ENCODE measurements around the gene EPDR1.

Gene EPDR1

GRCh38 chr7:37974711-37975110, 54.3 kb downstream of the EPDR1 start:
- FAIRE-seq (no peak), DNase-seq (ENCODE audit: insufficient read length, low spot score) (no peak)
- no peak for TF ChIP-seq CTCF (IDR thresholded peaks at IDR 0.05; ENCODE audit: insufficient read depth, missing control alignments)

GRCh38 chr7:37977243-37977642, 56.8 kb downstream of the EPDR1 start:
- TF ChIP-seq CTCF (IDR thresholded peaks at IDR 0.05; ENCODE audit: insufficient read depth, missing control alignments) = no peak
- DNase-seq (ENCODE audit: insufficient read length, low spot score) (no peak), FAIRE-seq (no peak)

GRCh38 chr7:37981664-37982063, 61.2 kb downstream of the EPDR1 start:
- FAIRE-seq (no peak), DNase-seq (ENCODE audit: insufficient read length, low spot score) (no peak)
- TF ChIP-seq CTCF (IDR thresholded peaks at IDR 0.05; ENCODE audit: insufficient read depth, missing control alignments) = no peak

- FAIRE-seq (no peak), DNase-seq (ENCODE audit: insufficient read length, low spot score) (no peak)
- TF ChIP-seq CTCF (IDR thresholded peaks at IDR 0.05; ENCODE audit: insufficient read depth, missing control alignments) = no peak
These were observed 62.0 kb downstream of the EPDR1 start for GRCh38 chr7:37982423-37982822.

- FAIRE-seq (no peak), DNase-seq (ENCODE audit: insufficient read length, low spot score) (no peak)
- no peak for TF ChIP-seq CTCF (IDR thresholded peaks at IDR 0.05; ENCODE audit: insufficient read depth, missing control alignments)
These were observed 64.4 kb downstream of the EPDR1 start for GRCh38 chr7:37984750-37985390.

GRCh38 chr7:37986908-37987330, 66.5 kb downstream of the EPDR1 start:
- DNase-seq (ENCODE audit: insufficient read length, low spot score) (no peak), FAIRE-seq (no peak)

More at GRCh38 chr7:37986908-37987330, 66.5 kb downstream of the EPDR1 start:
- TF ChIP-seq CTCF (IDR thresholded peaks at IDR 0.05; ENCODE audit: insufficient read depth, missing control alignments) = no peak
